Esophagus muscularis mucosa (tissue), 3 donors: ENCODE data around the gene GDF10.

Experiments used
- CTCF ChIP-seq, 3 experiments: fragments of 200-600 bp in 2 of 3; fragments of 450-650 bp in 1 of 3; sonication (generic) in 2 of 3; IDR thresholded peaks; one replicate each; pipeline ENCODE4 v1.5.1; 2017 to 2019; ENCODE audit warnings: antibody characterized with exemption in 3 of 3, mild to moderate bottlenecking in 2 of 3, moderate library complexity in 1 of 3
- POLR2A ChIP-seq: fragments of 450-650 bp; IDR thresholded peaks from one replicate; pipeline ENCODE4 v1.6.1; 2017; ENCODE audit warnings: antibody characterized with exemption, moderate library complexity, mild to moderate bottlenecking, low read depth
- POLR2AphosphoS5 ChIP-seq, 2 donors: sonication (generic); formaldehyde crosslinking; IDR thresholded peaks; one replicate each; pipeline ENCODE4 v1.6.1; 2017; ENCODE audit warnings: antibody characterized with exemption in 2 of 2

- TF ChIP-seq POLR2A (no peak), POLR2AphosphoS5 (IDR thresholded peaks at IDR 0.05) (no peak), CTCF (IDR thresholded peaks at IDR 0.05) (no peak)
These were observed 58.5 kb downstream of the GDF10 start for GRCh38 chr10:47358457-47358856.
